Lower leg skin (tissue), 3 donors: ENCODE results near the gene PRKCE.

Experiments
- POLR2A ChIP-seq, 2 donors: fragments of 450-650 bp; IDR thresholded peaks; one replicate each; pipeline ENCODE4 v1.6.1; 2016 to 2017; ENCODE audit warnings: antibody characterized with exemption in 2 of 2, mild to moderate bottlenecking in 1 of 2, moderate library complexity in 1 of 2
- TF ChIP-seq, protein P1 (sequence below), 3 donors: fragments of 450-650 bp; IDR thresholded peaks; one replicate each; pipeline ENCODE4 v1.5.1; 2016; ENCODE audit warnings: antibody characterized with exemption in 3 of 3, mild to moderate bottlenecking in 3 of 3, moderate library complexity in 2 of 3

DNA sequence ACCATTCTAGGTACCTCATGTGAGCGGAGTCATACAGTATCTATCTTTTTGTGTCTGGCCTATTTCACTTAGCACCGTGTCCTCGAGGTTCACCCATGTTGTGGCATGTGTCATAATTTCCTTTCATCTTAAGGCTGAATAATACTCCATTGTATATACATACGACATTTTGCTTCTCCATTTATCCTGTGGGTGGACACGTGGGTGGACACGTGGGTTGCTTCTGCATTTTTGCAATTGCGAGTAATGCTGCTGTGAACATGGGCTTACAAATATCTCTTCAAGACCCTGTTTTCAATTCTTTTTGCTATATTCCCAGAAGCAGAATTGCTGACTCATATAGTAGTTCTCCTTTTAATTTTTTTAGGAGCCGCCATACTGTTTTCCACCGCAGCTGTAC is 402.1 kb downstream of the PRKCE start:
- TF ChIP-seq, protein P1, sequence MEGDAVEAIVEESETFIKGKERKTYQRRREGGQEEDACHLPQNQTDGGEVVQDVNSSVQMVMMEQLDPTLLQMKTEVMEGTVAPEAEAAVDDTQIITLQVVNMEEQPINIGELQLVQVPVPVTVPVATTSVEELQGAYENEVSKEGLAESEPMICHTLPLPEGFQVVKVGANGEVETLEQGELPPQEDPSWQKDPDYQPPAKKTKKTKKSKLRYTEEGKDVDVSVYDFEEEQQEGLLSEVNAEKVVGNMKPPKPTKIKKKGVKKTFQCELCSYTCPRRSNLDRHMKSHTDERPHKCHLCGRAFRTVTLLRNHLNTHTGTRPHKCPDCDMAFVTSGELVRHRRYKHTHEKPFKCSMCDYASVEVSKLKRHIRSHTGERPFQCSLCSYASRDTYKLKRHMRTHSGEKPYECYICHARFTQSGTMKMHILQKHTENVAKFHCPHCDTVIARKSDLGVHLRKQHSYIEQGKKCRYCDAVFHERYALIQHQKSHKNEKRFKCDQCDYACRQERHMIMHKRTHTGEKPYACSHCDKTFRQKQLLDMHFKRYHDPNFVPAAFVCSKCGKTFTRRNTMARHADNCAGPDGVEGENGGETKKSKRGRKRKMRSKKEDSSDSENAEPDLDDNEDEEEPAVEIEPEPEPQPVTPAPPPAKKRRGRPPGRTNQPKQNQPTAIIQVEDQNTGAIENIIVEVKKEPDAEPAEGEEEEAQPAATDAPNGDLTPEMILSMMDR (IDR thresholded peaks at IDR 0.05) = no peak
- TF ChIP-seq POLR2A (IDR thresholded peaks at IDR 0.05) = no peak
